Eye (tissue), 1 donor: ENCODE measurements around the gene HINFP.
"Not testable (repeated sequence)": the region's sequence is repeated elsewhere in the genome, so short reads cannot be mapped to it uniquely, and the experiment has no call there.

Experiments used
- DNase-seq: peaks from one replicate; pipeline ENCODE4 v3.0.0-alpha.2; 2015

The HINFP gene

GRCh38 chr11:119118227-119118626 is 3.2 kb upstream of the HINFP start:
- DNase-seq = no peak

GRCh38 chr11:119118946-119119345 is 2.4 kb upstream of the HINFP start:
- DNase-seq = no peak

DNA sequence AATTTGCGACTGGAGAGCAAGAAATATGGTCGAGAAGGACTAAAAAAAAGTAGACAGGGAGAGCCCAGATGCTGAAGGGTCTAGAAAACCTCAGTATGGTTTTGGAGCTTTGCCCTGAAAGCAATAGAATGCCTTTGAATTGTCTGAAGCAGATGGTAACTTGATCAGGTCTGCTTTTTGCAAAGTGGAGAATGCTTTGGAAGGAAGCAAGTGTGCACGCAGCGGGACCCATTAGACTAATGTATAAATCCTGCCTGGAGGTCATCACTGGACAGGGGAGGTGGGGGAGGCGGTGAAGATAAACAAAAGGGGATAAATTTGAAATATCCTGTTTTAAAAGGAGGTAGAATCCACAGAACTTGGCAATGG is 757 bp upstream of the HINFP start:
- DNase-seq = no peak

- no peak for DNase-seq
Observed at GRCh38 chr11:119121811-119122124, 388 bp downstream of the HINFP start.

- no peak for DNase-seq
Observed at GRCh38 chr11:119125821-119126220, 4.4 kb downstream of the HINFP start.

DNA sequence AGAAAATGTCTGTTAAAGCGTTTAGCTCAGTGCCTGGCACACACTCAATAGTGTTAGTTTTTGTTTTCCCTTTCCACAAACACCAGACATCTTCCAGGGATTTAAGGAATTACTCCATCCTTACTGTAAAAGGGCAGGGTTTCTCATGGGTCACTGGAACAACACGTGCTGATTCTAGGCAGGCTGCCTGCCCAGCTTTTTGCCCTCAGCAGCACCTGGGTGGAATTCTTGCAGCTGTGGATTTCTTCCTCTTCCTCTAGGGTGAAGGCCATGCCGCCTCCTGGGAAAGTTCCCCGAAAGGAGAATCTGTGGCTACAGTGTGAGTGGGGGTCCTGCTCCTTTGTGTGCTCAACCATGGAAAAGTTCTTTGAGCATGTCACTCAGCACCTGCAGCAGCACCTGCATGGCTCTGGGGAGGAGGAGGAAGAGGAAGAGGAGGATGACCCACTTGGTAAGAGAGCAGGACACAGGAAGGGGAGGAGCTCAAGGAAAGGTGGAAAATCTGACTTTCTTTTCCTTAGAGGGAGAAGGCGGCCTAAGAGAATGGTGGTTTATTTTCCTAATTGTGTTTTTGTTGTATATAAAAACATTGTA is 5.4 kb downstream of the HINFP start:
- no peak for DNase-seq

GRCh38 chr11:119130662-119131061 is 9.3 kb downstream of the HINFP start:
- no peak for DNase-seq

DNA sequence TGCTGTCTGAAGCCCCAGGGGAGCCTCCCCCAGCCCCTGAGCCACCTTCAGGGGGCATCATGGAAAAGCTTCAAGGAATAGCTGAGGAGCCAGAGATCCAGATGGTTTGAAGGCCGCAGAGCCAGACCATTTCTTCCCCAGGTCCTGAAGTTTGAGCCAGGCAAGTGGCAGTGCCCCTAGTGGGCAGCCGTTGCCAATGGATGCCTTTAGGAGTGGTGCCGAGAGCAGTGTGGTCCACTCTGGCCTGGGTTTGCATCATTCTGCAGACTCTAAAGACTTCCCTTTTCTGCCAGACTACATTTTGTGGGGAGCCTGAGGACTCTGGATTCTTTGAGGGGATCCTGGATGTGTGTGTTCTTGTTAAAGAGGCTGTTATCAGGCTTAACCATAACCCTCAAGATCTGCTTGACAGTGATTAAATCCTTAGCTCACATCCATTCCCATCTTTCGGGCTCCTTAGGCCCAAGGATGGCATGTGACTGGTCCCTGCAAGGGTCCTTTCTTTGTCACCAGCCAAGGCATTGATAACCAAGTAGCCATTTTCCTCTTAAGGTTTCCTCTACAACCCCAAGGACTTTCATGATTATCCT is 13.1 kb downstream of the HINFP start:
- no peak for DNase-seq

DNA sequence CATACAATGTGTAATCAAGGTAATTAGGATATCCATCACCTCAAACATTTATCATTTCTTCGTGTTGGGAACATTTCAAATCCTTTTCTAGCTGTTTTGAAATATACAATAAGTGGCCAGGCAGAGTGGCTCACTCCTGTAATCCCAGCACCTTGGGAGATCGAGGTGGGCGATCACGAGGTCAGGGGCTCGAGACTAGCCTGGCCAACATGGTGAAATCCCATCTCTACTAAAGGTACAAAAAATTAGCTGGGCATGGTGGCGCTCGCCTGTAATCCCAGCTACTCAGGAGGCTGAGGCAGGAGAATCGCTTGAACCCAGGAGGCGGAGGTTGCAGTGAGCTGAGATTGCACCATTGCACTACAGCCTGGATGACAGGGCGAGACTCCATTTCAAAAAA is 17.9 kb downstream of the HINFP start:
- DNase-seq = not testable (repeated sequence)

DNA sequence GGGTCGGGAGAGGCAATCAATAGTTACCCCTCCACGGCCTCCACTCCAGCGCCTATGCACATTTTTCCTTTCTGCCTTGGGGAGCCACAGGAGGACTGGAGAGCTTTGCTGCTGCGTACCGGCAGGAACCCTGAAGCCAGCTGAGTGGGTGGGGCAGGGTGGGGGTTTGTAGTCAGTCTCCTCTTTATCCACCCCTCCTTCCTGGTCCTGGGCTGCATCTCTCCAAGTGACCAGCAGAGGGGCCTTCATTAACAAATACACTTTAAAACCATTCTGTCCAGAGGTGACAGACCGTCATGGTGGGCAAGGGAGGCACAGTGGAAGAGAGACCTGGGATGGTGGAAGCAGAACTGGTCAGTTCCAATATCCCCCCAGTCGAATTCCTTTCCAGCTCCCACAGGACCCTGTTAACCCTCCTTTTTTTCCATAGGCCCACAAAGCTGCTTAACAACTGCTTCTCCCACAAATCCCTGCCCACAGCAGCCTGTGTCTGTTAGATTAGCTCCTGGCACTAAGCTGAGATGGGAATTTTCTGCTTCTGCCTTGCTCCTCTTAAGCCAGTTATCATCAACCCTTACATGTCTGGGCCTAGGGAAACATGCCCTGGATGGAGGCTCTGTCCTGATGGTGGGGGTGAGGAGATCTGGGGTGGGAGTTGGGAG is 23.6 kb downstream of the HINFP start:
- peak; percentile 82 for DNase-seq

DNA sequence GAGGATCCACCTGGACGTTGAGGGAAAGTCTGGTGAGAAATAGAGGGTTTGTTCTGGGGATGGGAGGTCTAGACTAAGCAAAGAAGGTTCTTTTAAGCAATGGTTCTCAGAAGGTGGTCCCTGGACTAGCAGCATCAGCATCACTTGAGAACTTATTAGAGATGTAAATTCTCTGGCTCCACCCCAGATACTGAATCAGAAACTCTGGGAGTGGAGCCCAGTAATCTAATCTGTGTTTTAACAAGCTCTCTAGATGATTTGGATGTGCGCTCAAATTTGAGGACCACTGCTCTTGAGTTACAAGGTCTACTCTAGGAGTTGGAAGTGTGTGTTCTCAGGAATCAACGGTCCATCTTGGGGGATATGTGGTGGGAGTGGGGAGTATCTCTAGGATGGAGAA is 24.2 kb downstream of the HINFP start:
- DNase-seq = no peak

- DNase-seq = peak; percentile 18
Observed at GRCh38 chr11:119147604-119148333, 26.4 kb downstream of the HINFP start.

DNA sequence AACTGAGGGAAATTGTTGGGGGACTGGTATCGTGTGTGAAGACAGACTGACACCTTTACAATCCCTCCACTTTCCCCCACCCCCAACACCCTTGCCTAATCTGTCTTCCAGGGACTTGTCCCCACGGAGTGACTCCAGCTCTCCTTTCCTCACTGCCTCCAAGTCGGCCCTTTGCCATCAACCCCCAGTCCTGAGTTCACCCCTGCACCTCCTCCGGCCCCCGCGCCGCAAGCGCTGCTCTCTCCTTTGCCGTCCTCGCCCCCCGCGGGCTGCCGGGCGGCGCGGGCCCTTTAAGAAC is 27.3 kb downstream of the HINFP start:
- DNase-seq = no peak

DNA sequence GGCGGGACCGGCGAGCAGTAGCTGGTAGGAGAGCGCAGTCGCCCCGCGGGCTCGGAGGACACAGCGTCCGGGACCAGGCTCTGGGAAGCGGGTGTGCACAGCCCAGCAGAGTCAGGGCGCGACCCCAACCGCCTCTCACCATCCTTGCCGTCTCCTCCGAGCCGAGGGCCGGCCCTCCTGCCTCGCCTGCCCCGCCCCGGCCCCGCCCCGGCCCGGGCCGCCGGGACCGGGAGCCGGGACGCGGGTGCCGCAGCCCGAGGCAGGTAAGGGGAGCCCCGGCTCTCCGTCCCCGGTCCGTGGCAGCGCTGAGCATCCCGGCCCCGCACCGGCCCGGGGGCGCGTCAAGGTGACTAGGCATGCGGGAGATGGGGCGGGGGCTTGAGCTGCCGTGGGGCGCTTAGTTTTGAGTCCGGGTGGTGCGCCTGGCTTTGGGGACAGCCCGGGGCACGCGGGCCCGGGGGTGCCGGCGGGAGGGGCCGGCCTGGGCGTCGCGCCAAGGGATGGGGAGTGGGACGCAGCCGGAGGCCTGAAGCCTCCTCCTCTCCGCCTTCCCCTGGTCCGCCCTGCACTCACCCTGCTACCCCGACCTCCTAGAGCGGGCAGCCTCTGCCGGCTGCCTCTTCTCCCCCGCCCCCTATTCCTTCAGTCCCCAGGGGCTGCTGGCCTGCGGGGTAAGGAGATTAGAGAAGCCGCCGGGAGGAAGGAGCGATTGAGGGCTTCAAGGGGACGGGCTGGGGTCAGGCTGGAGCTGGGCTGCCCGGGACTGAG is 27.8 kb downstream of the HINFP start, which contains the start of gene ABCG4:
Gene ABCG4, plus strand, starts transcription at position 35 of the 768 bp plus-strand sequence. CDS start 914 bp downstream, outside the sequence.
- DNase-seq = peak; percentile 69

GRCh38 chr11:119149786-119150275 is 28.5 kb downstream of the HINFP start:
- no peak for DNase-seq

DNA sequence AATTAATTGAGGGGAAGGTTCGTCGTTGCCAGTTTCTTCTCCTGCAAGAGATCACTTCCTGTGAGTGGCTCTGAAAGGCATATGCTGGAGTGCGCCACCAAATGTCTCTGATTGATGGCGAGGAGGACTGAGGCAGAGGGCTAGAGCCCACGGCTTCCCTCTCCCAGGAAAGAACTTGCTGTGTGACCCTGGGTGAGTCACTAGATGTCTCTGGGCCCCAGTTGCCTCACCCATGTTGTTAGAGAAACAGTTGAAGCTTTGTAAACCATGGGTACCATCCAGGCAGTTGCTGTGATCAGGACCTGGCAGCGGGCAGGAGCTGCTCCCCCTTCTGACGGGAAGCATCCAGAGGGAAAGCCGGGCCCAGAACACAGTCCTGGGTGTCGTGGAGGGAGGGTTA is 30.7 kb downstream of the HINFP start:
- DNase-seq = no peak

DNA sequence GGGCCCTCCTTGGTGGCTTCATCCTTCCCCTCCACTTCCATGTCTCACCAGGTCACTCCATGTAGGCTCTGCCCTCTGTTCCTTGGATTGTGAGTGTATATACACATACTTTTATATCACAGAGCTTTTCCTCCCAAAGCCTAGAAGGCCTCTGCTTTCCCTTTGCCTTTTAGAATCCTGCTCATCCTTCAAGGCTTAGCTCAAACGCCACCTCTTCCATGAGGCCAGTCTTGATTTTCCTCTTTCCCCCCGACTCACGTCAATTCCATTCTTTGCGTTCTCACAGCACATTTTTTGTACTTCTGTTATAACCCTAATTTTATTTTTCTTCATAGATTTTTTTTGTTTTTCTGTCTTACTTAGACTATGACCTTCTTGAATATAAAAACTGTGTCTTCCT is 31.2 kb downstream of the HINFP start:
- DNase-seq = no peak

- no peak for DNase-seq
Observed at GRCh38 chr11:119153049-119153818, 31.9 kb downstream of the HINFP start.

DNA sequence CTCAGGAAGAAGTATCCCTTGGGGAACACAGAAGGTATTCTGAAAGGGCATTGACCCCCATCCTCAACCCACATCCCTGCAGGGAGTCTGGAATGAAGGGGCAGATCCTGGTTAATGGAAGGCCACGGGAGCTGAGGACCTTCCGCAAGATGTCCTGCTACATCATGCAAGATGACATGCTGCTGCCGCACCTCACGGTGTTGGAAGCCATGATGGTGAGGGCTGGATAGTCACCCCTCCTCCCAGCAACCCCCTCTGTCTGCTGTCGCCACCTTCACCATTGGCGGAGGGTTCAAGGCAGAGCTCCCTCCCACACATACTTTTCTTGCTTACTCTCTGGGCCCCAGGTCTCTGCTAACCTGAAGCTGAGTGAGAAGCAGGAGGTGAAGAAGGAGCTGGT is 32.8 kb downstream of the HINFP start:
- DNase-seq = no peak

- no peak for DNase-seq
Observed at GRCh38 chr11:119155733-119156492, 34.5 kb downstream of the HINFP start.

DNA sequence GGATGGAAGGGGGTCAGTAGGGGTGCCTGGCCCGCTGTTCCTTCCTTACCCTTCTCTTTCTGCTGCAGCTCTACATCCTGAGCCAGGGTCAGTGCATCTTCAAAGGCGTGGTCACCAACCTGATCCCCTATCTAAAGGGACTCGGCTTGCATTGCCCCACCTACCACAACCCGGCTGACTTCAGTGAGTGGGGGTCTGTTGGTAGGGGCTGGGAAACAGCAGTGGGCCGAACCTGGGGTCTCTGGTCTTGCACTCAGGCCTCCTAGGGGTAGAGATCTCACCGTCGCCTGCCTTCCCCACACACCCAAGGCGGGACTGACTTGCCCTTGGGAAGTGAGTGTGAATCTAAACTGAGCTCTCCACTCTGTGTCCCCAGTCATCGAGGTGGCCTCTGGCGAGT is 35.1 kb downstream of the HINFP start:
- DNase-seq = no peak

DNA sequence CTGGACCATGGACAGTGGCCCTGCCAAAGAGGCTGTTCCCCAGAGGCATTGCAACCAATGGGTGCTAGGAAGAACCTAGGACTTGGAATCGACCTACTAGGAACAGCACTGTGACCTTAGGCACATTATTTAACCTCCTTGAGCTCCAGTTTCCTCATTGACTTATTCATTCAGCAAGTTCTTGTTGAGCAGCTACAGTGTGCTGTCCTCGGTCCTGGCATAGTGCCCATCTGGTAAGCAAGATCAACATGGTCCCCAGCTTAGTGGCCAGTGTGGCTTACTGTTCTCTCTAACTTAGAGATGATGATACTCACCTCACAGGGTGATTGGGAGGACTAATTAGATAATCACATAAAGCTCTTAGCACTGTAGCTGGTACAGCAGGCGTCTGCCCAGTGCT is 35.7 kb downstream of the HINFP start:
- DNase-seq = no peak
